ENCODE data around the gene TMEM191C.
"Not testable (repeated sequence)": the region's sequence is repeated elsewhere in the genome, so short reads cannot be mapped to it uniquely, and the experiment has no call there.

The TMEM191C gene

DNA sequence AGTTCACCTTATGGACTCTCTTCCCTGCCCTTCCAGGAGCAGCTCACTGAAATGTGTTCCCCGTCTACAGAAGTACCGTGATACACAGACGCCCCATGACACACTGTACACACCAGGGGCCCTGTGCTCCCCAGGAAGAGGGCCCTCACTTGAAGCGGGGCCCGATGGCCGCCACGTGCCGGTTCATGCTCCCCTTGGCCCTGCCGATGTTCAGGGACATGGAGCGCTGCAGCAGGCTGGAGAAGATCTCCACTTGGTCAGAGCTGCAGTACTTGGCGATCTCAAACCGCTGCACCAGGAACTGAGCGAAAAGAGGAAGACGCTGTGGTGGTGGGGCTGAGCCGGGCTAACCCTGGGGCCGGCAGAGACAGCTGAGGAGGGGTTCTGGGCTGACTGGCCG, 20.5 kb downstream of the TMEM191C start:
- DNase-seq = not testable (repeated sequence)

DNA sequence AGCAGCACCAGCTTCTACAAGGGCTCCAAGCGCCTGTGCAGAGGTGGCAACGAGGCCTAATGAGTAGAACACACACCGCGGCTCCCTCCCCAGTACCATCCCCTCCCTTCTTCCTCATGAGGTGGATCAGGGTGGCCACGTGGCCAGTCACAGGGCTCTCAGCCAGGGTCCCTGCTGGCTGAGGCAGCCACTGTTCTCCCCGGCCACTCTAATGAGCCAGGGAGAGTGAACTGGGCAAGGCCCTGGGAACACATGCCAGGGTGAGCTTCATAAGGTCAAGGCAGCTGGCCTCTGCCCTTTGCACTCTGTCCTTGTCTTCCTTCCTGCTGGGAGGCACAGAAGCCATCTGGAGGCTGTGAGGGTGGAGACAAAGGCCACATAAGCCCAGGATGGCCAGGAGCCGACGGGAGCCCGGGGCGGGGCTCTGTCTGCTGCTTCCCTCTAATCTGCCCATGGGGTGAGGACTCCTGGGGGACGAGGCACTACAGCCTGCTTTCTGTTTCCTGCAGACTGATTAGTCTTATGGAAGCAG, 22.0 kb downstream of the TMEM191C start:
- DNase-seq = not testable (repeated sequence)

GRCh38 chr22:21490556-21490955, 23.4 kb downstream of the TMEM191C start:
- DNase-seq = not testable (repeated sequence)

DNA sequence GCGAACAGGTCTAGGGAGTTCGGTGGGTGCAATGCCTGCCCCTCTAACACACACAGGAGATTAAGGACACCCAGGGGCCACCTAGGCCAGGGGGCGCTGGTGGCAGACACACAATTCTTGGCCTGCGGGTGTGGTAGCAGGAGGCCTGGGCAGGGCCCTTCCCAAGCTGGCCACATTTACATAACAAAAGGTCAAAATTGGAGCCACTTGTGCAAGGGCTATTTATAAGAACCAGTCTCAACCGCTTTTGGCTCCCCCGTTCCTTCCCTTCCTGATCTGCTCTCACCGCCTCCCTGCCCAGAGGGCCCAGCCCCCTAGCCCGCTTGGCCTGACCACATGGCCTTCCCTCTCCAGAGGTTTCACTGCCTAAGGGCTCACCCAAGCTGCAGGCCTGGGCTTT, 25.1 kb downstream of the TMEM191C start:
- DNase-seq = not testable (repeated sequence)

GRCh38 chr22:21493789-21494782, 26.9 kb downstream of the TMEM191C start:
- DNase-seq = not testable (repeated sequence)

DNA sequence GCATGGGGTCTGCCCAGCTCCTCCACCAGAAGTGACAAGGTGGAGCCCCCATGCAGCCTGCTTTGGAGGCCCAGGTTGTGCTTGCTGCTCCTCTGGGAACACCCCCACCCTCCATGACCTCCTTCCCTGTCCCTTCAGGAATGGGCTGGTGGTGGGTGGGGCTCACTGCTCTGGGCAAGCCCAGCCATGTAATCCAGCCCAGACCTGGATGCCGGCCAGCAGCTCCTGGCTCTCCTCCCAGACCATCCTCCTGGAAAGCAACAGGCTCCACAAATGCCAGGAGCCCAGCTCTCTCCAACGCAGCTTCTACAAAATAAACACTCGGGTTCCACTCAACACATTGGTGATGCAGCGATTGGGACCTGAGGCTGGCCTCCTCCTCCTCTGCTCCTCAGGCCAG, 30.8 kb downstream of the TMEM191C start:
- DNase-seq = not testable (repeated sequence)

DNA sequence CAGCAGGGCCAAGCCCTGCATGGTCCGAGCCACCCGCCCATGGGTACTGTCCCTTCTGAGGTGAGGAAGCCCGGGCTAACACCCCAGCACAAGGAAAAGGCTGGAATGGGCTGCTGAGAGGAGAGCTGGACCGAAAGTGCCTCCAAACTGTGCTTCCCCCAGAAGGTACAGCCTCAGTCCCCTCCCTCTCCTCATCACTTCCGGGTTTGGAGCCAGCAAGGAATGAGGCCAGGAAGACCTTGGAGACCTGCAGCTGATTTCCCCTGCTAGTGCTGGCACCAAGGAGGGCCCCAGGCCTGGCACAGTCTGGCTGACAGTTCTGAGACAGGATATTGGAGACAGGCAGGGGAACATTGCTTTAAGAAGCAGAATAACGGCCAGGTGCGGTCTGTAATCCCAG, 31.3 kb downstream of the TMEM191C start:
- DNase-seq = not testable (repeated sequence)

GRCh38 chr22:21499623-21500506, 32.7 kb downstream of the TMEM191C start:
- DNase-seq = not testable (repeated sequence)

GRCh38 chr22:21510397-21510796, 43.2 kb downstream of the TMEM191C start:
- DNase-seq = not testable (repeated sequence)

- DNase-seq = not testable (repeated sequence)
Observed at GRCh38 chr22:21512022-21512421, 44.8 kb downstream of the TMEM191C start.

DNA sequence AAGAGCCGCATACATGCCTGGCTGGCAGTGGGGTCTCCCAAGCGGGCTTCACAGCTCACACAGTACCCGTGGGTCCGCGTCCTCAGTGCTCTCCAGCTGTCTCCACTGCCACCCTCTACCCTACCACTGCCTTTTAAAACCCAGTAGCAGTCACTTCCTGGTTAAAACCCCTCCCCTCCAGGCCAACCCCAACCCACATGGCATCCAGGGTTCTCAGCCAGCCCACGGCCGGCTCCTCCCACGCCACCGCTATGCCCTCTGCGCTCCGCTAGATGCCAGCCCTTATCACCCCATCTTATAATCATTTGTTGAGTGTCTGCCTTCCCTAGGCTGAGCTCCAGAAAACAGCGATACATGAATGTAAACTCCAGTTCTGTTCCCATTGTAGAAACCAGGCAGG, 46.9 kb downstream of the TMEM191C start:
- DNase-seq = not testable (repeated sequence)

DNA sequence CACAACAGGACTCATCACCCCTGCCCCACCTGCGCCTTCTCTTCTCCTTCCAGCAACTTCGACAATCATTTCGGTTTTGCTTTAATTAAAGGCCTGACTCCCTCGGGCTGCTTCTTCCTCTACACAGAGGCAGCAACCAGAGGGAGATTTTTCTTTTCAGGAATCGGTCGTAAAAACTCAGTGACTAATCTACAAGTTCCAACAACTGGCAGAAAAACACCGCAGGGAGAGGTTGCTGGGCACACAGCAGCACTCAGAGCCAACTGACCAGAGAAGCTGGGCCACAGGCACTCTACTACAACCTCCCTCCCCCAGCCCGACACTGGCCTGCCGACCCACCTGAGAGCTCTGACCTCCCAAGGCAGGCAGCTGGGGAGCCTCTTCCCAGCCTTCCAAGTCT, 48.0 kb downstream of the TMEM191C start:
- DNase-seq = not testable (repeated sequence)

DNA sequence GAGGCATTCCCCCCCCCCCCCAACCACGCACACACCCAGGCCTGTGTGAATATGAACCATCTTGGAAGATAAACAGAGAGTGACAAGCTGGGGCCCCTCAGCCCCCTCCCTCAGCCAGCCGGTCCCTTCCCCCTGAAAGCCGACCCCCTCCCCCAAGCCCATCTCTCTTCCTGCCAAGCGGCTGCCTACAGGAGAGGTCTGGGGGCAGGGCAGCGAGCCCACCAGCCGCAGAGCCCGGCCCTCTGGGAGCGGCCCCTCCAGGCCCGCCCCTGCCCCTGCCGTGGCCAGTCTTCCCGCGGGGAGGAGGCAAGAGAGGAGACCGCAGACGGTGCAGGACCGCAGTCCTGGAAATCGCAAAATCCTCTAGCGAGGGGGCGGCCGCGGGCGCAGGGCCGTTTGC, 49.3 kb downstream of the TMEM191C start:
- not testable (repeated sequence) for DNase-seq

GRCh38 chr22:21516970-21517764, 50.0 kb downstream of the TMEM191C start:
- not testable (repeated sequence) for DNase-seq

Measured in fibroblast of skin of right quadriceps (primary cell).